ENCODE results near the gene SYT1. TPM values are rescaled to one million over a fixed set of nuclear protein-coding genes. Genes with fewer than 3 reads are reported as not detected.

SYT1 gene
- total RNA-seq, 1 experiment from 2014 or later = 44.9 TPM

DNA sequence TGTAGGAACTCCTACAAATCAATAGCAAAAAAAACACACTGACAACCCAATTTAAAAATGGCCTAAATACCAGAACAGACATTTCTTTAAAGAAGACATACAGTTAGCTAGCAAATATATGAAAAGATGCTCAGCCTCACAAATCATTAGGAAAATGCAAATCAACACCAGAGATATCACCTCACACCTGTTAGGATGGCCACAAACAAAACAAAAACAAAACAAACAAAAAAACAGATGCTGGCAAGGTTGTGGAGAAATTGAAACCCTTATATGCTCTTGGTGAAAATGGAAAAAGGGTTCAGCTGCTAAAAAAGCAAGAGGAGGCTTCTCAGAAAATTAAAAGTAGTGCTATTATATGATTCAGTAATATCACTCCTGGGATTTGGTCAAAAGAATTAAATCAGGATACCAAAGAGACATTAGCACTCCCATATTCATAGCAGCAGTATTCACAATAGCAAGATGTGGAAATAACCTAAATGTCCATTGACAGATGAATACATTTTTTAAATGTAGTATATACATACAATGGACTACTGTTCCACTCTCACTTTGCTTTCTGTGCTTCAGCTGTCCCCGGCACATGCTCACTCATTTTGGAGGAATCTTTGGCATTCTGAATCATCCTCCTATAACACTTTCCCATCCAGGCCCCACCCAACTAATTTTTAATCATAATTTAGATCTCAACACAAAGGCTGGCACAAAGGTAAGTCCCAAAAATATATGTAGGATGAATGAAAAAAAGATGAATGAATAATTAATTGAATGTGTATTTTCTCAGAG, 99.1 kb downstream of the SYT1 start:
- Histone ChIP-seq H3K27ac (ENCODE audit: low read depth, low read length) (no peak overlapping the region), H3K79me2 (ENCODE audit: insufficient read depth, low read length) (no peaks in the 10 kb centered on the region), H4K20me1 (ENCODE audit: insufficient read depth) (no peaks in the 10 kb centered on the region), H3K36me3 (ENCODE audit: control insufficient read depth in 1 of 2, insufficient read depth in 2 of 2, low read length in 2 of 2) (no peaks in the 10 kb centered on the region), H3K4me3 (replicated peaks in 1 of 2; ENCODE audit: low read depth in 1 of 2, low read length in 2 of 2) (no peak overlapping the region), H3K27me3 (ENCODE audit: insufficient read depth, low read length) (no peaks in the 10 kb centered on the region), H3K4me2 (ENCODE audit: low read length) (peak overlapping the region; percentile 17), H3K9me3 (ENCODE audit: control insufficient read depth in 1 of 2, insufficient read depth in 1 of 2, low read depth in 1 of 2, low read length in 2 of 2) (no peaks in the 10 kb centered on the region), H3K9me2 (ENCODE audit: insufficient read depth) (no peaks in the 10 kb centered on the region), H2AFZ (ENCODE audit: low read depth, low read length, poor library complexity, severe bottlenecking) (peak overlapping the region; percentile 17), H3K9ac (ENCODE audit: low read length) (no peak overlapping the region), H3K4me1 (ENCODE audit: control insufficient read depth in 1 of 2, insufficient read depth in 2 of 2, low read length in 2 of 2) (peaks cover 3 to 26% of the 10 kb centered on the region in 2 experiments; a peak in 3 of 4 replicates)
- POLR2A ChIA-PET = interaction anchor here (1.2 kb wide), 1 partner anchor 78 kb away, joined by 3 read pairs; no protein-coding TSS in a partner anchor
- ATAC-seq = peak; percentile 80
- RAD21 ChIA-PET (ENCODE audit: low non-redundant PET in 1 of 2, low total read pairs in 2 of 2, uncharacterized antibody in 2 of 2, unreplicated experiment in 2 of 2) = no interaction called here
- TF ChIP-seq, protein P1, sequence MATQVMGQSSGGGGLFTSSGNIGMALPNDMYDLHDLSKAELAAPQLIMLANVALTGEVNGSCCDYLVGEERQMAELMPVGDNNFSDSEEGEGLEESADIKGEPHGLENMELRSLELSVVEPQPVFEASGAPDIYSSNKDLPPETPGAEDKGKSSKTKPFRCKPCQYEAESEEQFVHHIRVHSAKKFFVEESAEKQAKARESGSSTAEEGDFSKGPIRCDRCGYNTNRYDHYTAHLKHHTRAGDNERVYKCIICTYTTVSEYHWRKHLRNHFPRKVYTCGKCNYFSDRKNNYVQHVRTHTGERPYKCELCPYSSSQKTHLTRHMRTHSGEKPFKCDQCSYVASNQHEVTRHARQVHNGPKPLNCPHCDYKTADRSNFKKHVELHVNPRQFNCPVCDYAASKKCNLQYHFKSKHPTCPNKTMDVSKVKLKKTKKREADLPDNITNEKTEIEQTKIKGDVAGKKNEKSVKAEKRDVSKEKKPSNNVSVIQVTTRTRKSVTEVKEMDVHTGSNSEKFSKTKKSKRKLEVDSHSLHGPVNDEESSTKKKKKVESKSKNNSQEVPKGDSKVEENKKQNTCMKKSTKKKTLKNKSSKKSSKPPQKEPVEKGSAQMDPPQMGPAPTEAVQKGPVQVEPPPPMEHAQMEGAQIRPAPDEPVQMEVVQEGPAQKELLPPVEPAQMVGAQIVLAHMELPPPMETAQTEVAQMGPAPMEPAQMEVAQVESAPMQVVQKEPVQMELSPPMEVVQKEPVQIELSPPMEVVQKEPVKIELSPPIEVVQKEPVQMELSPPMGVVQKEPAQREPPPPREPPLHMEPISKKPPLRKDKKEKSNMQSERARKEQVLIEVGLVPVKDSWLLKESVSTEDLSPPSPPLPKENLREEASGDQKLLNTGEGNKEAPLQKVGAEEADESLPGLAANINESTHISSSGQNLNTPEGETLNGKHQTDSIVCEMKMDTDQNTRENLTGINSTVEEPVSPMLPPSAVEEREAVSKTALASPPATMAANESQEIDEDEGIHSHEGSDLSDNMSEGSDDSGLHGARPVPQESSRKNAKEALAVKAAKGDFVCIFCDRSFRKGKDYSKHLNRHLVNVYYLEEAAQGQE (IDR thresholded peaks at IDR 0.05; ENCODE audit: low read depth) = no peak
- TF ChIP-seq TCF7L2 (IDR thresholded peaks at IDR 0.05; ENCODE audit: borderline replicate concordance, extremely low read depth, insufficient read depth, insufficient read length) (no peak), EGR1 (IDR thresholded peaks at IDR 0.05; ENCODE audit: low read depth) (no peak), SRF (IDR thresholded peaks at IDR 0.05; ENCODE audit: low read depth) (no peak), JUND (IDR thresholded peaks at IDR 0.05) (peak; percentile 21; the same call in 1 of the 2 replicates), RAD21 (IDR thresholded peaks at IDR 0.05; ENCODE audit: low read depth) (no peak), SP1 (IDR thresholded peaks at IDR 0.05; ENCODE audit: low read depth) (peak; percentile 14; the same call in 1 of the 2 replicates), FOSL1 (IDR thresholded peaks at IDR 0.05; ENCODE audit: low read depth) (peak; percentile 38; the same call in 1 of the 2 replicates), SIN3A (IDR thresholded peaks at IDR 0.05; ENCODE audit: low read depth) (no peak), CBX3 (IDR thresholded peaks at IDR 0.05; ENCODE audit: low read depth) (no peak), ZNF274 (IDR thresholded peaks at IDR 0.05; ENCODE audit: low read depth, low read length) (no peak)
- TF ChIP-seq, protein P2, sequence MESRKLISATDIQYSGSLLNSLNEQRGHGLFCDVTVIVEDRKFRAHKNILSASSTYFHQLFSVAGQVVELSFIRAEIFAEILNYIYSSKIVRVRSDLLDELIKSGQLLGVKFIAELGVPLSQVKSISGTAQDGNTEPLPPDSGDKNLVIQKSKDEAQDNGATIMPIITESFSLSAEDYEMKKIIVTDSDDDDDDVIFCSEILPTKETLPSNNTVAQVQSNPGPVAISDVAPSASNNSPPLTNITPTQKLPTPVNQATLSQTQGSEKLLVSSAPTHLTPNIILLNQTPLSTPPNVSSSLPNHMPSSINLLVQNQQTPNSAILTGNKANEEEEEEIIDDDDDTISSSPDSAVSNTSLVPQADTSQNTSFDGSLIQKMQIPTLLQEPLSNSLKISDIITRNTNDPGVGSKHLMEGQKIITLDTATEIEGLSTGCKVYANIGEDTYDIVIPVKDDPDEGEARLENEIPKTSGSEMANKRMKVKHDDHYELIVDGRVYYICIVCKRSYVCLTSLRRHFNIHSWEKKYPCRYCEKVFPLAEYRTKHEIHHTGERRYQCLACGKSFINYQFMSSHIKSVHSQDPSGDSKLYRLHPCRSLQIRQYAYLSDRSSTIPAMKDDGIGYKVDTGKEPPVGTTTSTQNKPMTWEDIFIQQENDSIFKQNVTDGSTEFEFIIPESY (IDR thresholded peaks at IDR 0.05; ENCODE audit: extremely low read depth, insufficient replicate concordance, low read length) = no peak
- TF ChIP-seq, protein P3, sequence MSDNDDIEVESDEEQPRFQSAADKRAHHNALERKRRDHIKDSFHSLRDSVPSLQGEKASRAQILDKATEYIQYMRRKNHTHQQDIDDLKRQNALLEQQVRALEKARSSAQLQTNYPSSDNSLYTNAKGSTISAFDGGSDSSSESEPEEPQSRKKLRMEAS (IDR thresholded peaks at IDR 0.05) = peak; percentile 28; the same call in 1 of the 2 replicates
- TF ChIP-seq, protein P4, sequence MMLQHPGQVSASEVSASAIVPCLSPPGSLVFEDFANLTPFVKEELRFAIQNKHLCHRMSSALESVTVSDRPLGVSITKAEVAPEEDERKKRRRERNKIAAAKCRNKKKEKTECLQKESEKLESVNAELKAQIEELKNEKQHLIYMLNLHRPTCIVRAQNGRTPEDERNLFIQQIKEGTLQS (IDR thresholded peaks at IDR 0.05) = no peak
- TF ChIP-seq, protein P5, sequence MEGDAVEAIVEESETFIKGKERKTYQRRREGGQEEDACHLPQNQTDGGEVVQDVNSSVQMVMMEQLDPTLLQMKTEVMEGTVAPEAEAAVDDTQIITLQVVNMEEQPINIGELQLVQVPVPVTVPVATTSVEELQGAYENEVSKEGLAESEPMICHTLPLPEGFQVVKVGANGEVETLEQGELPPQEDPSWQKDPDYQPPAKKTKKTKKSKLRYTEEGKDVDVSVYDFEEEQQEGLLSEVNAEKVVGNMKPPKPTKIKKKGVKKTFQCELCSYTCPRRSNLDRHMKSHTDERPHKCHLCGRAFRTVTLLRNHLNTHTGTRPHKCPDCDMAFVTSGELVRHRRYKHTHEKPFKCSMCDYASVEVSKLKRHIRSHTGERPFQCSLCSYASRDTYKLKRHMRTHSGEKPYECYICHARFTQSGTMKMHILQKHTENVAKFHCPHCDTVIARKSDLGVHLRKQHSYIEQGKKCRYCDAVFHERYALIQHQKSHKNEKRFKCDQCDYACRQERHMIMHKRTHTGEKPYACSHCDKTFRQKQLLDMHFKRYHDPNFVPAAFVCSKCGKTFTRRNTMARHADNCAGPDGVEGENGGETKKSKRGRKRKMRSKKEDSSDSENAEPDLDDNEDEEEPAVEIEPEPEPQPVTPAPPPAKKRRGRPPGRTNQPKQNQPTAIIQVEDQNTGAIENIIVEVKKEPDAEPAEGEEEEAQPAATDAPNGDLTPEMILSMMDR (IDR thresholded peaks at IDR 0.05 in 2 of 3, conservative IDR thresholded peaks at IDR 0.05 in 1 of 3; ENCODE audit: borderline replicate concordance in 1 of 3, insufficient read depth in 1 of 3, low read depth in 2 of 3, low read length in 2 of 3) = no peak
- DNase-seq (ENCODE audit: low read depth, low spot score) = peak; percentile 33
- intact Hi-C loops (cut with micrococcal nuclease) = no loop called here
- BruUV-seq (replicated peaks) = no TSS peak
- CTCF ChIA-PET = no interaction called here

Data from HCT116 (cell line).